ENCODE data around the gene TWSG1. TPM values are rescaled to one million over a fixed set of nuclear protein-coding genes. Genes with fewer than 3 reads are reported as not detected.

Gene TWSG1
- polyA plus RNA-seq, 2 of the 4 experiments (the other 2 are of a cell fraction), result 20.6 to 38.3 TPM

GRCh38 chr18:9416563-9417072 lies 82.0 kb downstream of the TWSG1 start:
- H3K4me3 ChIP-seq, result no peak overlapping the region

GRCh38 chr18:9417073-9417851 lies 82.7 kb downstream of the TWSG1 start:
- ATAC-seq (no peak), FAIRE-seq (no peak), DNase-seq (ENCODE audit: low read depth in 1 of 2, low spot score in 1 of 2) (no peak)
- no peak for TF ChIP-seq RARB (CRISPR knock-in tag; IDR thresholded peaks at IDR 0.05)
- TF ChIP-seq ATOH8 (CRISPR knock-in tag; IDR thresholded peaks at IDR 0.05; ENCODE audit: low read depth), result no peak
- POLR2A ChIA-PET, result no interaction called here
- Histone ChIP-seq H3K4me3 (no peak overlapping the region), H3K9me3 (no peaks in the 10 kb centered on the region), H3K4me2 (no peak overlapping the region), H3K4me1 (no peaks in the 10 kb centered on the region), H3K27ac (no peak overlapping the region)
- WGBS (ENCODE audit: missing lambda C conversion rate), result 82% methylated on average over 15 of the region's 18 CpGs
- CTCF ChIA-PET, result no interaction called here

More at GRCh38 chr18:9416563-9417072, 82.0 kb downstream of the TWSG1 start:
- ATAC-seq (no peak), FAIRE-seq (no peak), DNase-seq (ENCODE audit: low read depth in 1 of 2, low spot score in 1 of 2) (no peak)
- POLR2A ChIA-PET, result no interaction called here
- TF ChIP-seq BHLHE40 (IDR thresholded peaks at IDR 0.05; ENCODE audit: low read depth, low read length), result no peak
- TF ChIP-seq PBX3 (IDR thresholded peaks at IDR 0.05), result no peak
- no peak for TF ChIP-seq CEBPB (IDR thresholded peaks at IDR 0.05)
- no peak for TF ChIP-seq CBX2 (IDR thresholded peaks at IDR 0.05; ENCODE audit: borderline replicate concordance, low read depth)
- TF ChIP-seq HDAC2 (IDR thresholded peaks at IDR 0.05), result no peak
- TF ChIP-seq POLR2AphosphoS2 (conservative IDR thresholded peaks at IDR 0.05; ENCODE audit: low read length), result no peak
- no peak for TF ChIP-seq ZNF302 (CRISPR knock-in tag; IDR thresholded peaks at IDR 0.05)
- no peak for TF ChIP-seq TP53 (CRISPR knock-in tag; IDR thresholded peaks at IDR 0.05)
- no peak for TF ChIP-seq HES2 (IDR thresholded peaks at IDR 0.05)
- no peak for TF ChIP-seq EHMT2 (IDR thresholded peaks at IDR 0.05; ENCODE audit: low read depth)
- TF ChIP-seq ZC3H11A (IDR thresholded peaks at IDR 0.05), result no peak
- TF ChIP-seq RCOR1 (IDR thresholded peaks at IDR 0.05; ENCODE audit: low read depth, low read length), result no peak
- TF ChIP-seq NR3C1 (IDR thresholded peaks at IDR 0.05), result no peak
- no peak for TF ChIP-seq POLR2A (IDR thresholded peaks at IDR 0.05; ENCODE audit: low read length)
- no peak for TF ChIP-seq RAD21 (conservative IDR thresholded peaks at IDR 0.05 in 1 of 2, IDR thresholded peaks at IDR 0.05 in 1 of 2)
- TF ChIP-seq CHD4 (IDR thresholded peaks at IDR 0.05; ENCODE audit: borderline replicate concordance), result no peak
- TF ChIP-seq ATOH8 (CRISPR knock-in tag; IDR thresholded peaks at IDR 0.05; ENCODE audit: low read depth), result no peak
- no peak for TF ChIP-seq CBX8 (IDR thresholded peaks at IDR 0.05)
- TF ChIP-seq MYC (IDR thresholded peaks at IDR 0.05; ENCODE audit: borderline replicate concordance, low read length), result no peak
- no peak for TF ChIP-seq SREBF2 (IDR thresholded peaks at IDR 0.05)
- 57% methylated on average over 6 of the region's 6 CpGs for WGBS (ENCODE audit: missing lambda C conversion rate)
- Histone ChIP-seq H3K9me3 (no peaks in the 10 kb centered on the region), H3K4me1 (no peaks in the 10 kb centered on the region), H3K4me2 (no peak overlapping the region), H3K27ac (no peak overlapping the region)
- CTCF ChIA-PET, result no interaction called here
